HEK293T (cell line): Measurements from ENCODE around the gene GJA4.

ENCODE experiments used
- CTCF ChIA-PET: fragments of 350-600 bp; formaldehyde crosslinking; extraction: SDS; loops from one replicate; lab custom pipeline; 2021; ENCODE audit warnings: antibody characterized with exemption, inconsistent platforms; lab: Yijun Ruan, JAX
- POLR2A ChIA-PET: fragments of 350-600 bp; formaldehyde crosslinking; extraction: SDS; loops from one replicate; lab custom pipeline; 2020; ENCODE audit warnings: antibody characterized with exemption, inconsistent platforms; lab: Yijun Ruan, JAX
- DNase-seq: peaks from one replicate; pipeline ENCODE4 v3.0.0; 2012; ENCODE audit warnings: mixed read lengths; ENCODE audit errors: extremely low spot score
- ARNT ChIP-seq: fragments of 450-650 bp; IDR thresholded peaks from 2 replicates; pipeline ENCODE4 v1.6.1; 2017; ENCODE audit warnings: mild to moderate bottlenecking
- BHLHE40 ChIP-seq: fragments of 450-650 bp; IDR thresholded peaks from 2 replicates; pipeline ENCODE4 v1.6.1; 2016; ENCODE audit warnings: mild to moderate bottlenecking, moderate library complexity, borderline replicate concordance
- CTBP1 ChIP-seq: fragments of 450-650 bp; IDR thresholded peaks from 2 replicates; pipeline ENCODE4 v1.6.1; 2016; ENCODE audit warnings: borderline replicate concordance
- ELF4 ChIP-seq: fragments of 450-650 bp; IDR thresholded peaks from 2 replicates; pipeline ENCODE4 v1.6.1; 2017; ENCODE audit warnings: antibody characterized with exemption
- FOXA1 ChIP-seq: fragments of 450-650 bp; IDR thresholded peaks from 2 replicates; pipeline ENCODE4 v1.6.1; 2016; ENCODE audit warnings: mild to moderate bottlenecking
- FOXK2 ChIP-seq: fragments of 450-650 bp; IDR thresholded peaks from 2 replicates; pipeline ENCODE4 v1.6.1; 2016; ENCODE audit warnings: mild to moderate bottlenecking
- FOXM1 ChIP-seq: fragments of 450-650 bp; IDR thresholded peaks from 2 replicates; pipeline ENCODE4 v1.6.1; 2017; ENCODE audit warnings: mild to moderate bottlenecking, borderline replicate concordance
- HDGF ChIP-seq: fragments of 450-650 bp; IDR thresholded peaks from 2 replicates; pipeline ENCODE4 v1.6.1; 2017; ENCODE audit warnings: antibody characterized with exemption, borderline replicate concordance
- L3MBTL2 ChIP-seq: fragments of 450-650 bp; conservative IDR thresholded peaks from 2 replicates; pipeline ENCODE4 v1.6.1; 2016; ENCODE audit warnings: mild to moderate bottlenecking
- LEF1 ChIP-seq: fragments of 450-650 bp; IDR thresholded peaks from 2 replicates; pipeline ENCODE4 v1.6.1; 2017; ENCODE audit warnings: mild to moderate bottlenecking, borderline replicate concordance
- NFRKB ChIP-seq: fragments of 450-650 bp; IDR thresholded peaks from 2 replicates; pipeline ENCODE4 v1.6.1; 2016; ENCODE audit warnings: mild to moderate bottlenecking, moderate library complexity
- PKNOX1 ChIP-seq: fragments of 450-650 bp; IDR thresholded peaks from 2 replicates; pipeline ENCODE4 v1.6.1; 2016
- SP1 ChIP-seq: fragments of 450-650 bp; IDR thresholded peaks from 2 replicates; pipeline ENCODE4 v1.6.1; 2017
- SUZ12 ChIP-seq: fragments of 450-650 bp; IDR thresholded peaks from 2 replicates; pipeline ENCODE4 v1.6.1; 2016; ENCODE audit warnings: mild to moderate bottlenecking
- TARDBP ChIP-seq: fragments of 450-650 bp; IDR thresholded peaks from 2 replicates; pipeline ENCODE4 v1.6.1; 2016
- ZNF384 ChIP-seq: fragments of 450-650 bp; IDR thresholded peaks from 2 replicates; pipeline ENCODE4 v1.6.1; 2016

GJA4 gene

GRCh38 chr1:34828611-34829010, 35.8 kb downstream of the GJA4 start:
- no peak for TF ChIP-seq TARDBP
- TF ChIP-seq FOXK2, result no peak
- no peak for TF ChIP-seq PKNOX1
- TF ChIP-seq BHLHE40, result no peak
- TF ChIP-seq ELF4, result no peak
- no peak for TF ChIP-seq ARNT
- no peak for TF ChIP-seq ZNF384
- no peak for TF ChIP-seq LEF1
- no peak for TF ChIP-seq L3MBTL2
- TF ChIP-seq SP1, result no peak
- TF ChIP-seq FOXA1, result no peak
- CTCF ChIA-PET, result no interaction called here
- no peak for DNase-seq
- POLR2A ChIA-PET, result no interaction called here

DNA sequence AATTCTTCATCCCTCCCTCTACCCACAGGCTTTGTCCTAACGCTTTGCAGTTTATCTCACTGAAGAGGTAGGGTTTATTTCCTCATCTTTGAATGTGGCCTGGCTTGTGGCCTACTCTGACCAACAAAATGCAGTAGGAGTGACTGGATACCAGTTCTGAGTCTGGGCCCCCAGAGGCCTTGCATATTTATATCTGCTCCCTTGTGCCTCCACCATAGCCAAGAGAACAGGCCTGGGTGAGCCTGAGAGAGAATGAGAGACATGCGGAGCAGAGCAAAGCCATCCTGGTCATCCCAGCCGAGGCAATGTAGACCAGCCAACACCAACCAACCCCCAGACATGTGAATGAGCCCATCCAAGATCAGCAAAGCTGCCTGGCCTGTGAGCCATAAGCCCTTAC, 36.5 kb downstream of the GJA4 start:
- ChIA-PET CTCF (no interaction called here), POLR2A (no interaction called here)
- no peak for TF ChIP-seq NFRKB
- DNase-seq, result no peak

DNA sequence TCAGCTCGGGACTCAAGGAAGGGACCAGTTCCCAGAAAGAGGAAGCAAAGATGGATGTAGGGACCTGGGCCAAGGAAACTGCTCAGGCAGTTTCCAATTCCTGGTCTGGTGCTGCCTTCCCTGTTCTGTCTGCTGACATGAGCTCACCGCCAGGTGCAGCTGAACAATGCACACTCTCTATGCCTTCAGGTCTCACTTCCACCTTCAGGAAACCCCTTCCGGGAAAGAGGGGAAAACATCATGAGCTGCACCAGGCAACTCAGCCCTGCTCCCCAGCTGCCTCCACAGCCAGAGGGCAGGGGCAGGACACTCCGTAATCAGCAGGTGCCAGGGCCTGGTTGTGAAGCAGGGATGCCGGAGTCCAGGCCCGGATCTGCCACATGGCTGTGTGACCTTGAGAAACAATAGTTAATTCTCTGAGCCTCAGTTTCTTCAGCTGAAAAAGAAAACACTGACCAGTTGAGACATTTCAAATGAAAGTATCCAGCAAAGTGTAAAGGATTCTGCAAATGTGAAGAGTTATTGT, 39.0 kb downstream of the GJA4 start:
- POLR2A ChIA-PET, result no interaction called here

DNA sequence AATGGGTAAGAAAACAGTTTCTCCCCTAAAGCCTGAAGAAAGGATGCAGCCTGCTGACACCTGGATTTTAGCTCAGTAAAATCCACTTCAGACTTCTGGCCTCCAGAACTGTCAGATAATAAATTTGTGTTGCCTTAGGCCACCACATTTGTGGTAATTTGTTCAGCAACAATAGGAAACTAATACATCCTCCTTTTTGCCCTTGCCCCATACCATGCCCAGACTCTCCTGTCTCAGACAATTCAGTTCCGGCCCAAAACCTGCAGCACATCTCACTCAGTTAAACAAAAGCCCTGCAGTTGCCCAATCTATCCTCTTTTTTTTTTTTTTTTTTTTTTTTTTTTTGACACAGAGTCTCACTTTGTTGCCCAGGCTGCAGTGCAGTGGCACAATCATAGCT, 40.9 kb downstream of the GJA4 start:
- no peak for TF ChIP-seq TARDBP
- no peak for TF ChIP-seq BHLHE40
- TF ChIP-seq LEF1, result no peak
- no peak for TF ChIP-seq L3MBTL2
- no peak for TF ChIP-seq CTBP1
- DNase-seq, result no peak
- POLR2A ChIA-PET, result no interaction called here
- CTCF ChIA-PET, result interaction anchor here (0.8 kb wide), 1 partner anchor 19 kb away, joined by 3 read pairs; no protein-coding TSS in a partner anchor

More for the DNA sequence above, 39.0 kb downstream of the GJA4 start:
- no peak for DNase-seq
- TF ChIP-seq PKNOX1 (no peak), BHLHE40 (no peak), FOXA1 (no peak), HDGF (no peak)
- CTCF ChIA-PET, result interaction anchor here (2.1 kb wide), 1 partner anchor 21 kb away, joined by 9 read pairs; no protein-coding TSS in a partner anchor

DNA sequence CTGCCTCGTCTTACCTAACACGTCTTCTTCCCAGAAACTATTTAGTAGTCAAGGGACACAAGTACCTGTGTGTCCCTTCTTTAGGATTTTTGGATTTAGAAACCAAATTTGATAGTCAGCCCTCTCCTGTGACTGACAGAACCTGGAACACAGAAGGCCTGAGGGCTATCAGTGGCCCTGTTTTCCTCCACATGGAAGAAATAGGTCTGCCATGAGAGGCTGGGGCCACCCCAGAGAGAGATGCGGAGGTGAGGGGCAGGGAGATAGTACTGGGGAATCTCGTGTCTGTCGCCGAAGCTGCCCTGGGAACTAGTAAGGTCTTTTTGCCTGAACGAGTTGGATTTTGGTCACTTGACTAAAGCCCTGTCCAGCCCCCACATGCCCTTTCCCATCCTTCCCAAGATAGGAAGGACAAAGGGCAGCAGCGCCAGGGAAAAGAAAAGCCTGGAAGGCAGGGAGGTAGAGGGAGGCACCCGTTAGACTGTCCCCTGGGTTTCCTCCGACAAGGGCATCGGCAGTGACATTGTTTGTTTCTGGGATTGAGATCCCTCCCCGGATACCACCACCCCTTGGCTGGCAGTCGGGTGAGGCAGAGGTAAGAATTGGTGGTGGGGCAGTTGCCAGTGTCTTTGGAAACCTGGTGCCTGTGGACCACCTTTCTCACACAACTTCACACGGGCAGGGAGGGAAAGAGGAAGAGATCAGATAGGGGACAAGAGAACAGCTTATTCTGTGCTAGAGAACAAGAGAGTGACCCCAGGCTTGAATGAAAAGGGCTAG, 46.9 kb downstream of the GJA4 start:
- DNase-seq, result no peak
- POLR2A ChIA-PET, result interaction anchor here (1.0 kb wide), 1 partner anchor 20 kb away, joined by 3 read pairs; no protein-coding TSS in a partner anchor
- CTCF ChIA-PET, result interaction anchor here (1.0 kb wide), 1 partner anchor 13 kb away, joined by 3 read pairs; no protein-coding TSS in a partner anchor
- TF ChIP-seq ARNT (no peak), PKNOX1 (no peak), FOXK2 (no peak), L3MBTL2 (no peak), FOXM1 (no peak), BHLHE40 (no peak), LEF1 (no peak), SUZ12 (no peak), ELF4 (no peak), FOXA1 (no peak), TARDBP (no peak), ZNF384 (no peak), NFRKB (no peak), SP1 (no peak), CTBP1 (no peak), HDGF (no peak)

DNA sequence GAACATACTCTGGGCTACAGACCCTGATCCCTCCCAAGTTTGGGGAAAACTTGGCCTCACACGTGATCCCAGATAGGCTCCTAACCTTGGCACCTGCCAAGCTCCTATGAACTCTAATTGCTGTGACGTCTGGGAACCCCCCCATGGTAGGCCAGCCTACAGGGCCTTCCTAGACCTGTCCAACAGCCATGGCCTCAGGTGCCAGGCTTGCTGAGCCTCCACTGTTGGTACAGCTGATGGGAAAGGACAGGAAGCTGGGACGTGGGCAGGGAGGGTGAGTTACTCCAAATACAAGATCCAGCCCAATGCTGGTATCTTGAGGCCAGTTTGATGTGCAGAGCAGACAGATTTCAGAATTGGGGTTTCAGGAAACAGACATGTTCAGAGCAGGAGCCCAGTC, 47.6 kb downstream of the GJA4 start:
- ChIA-PET POLR2A (interaction anchor here (1.0 kb wide), 1 partner anchor 19 kb away, joined by 3 read pairs; no protein-coding TSS in a partner anchor), CTCF (interaction anchor here (1.0 kb wide), 1 partner anchor 12 kb away, joined by 3 read pairs; no protein-coding TSS in a partner anchor)
- DNase-seq, result no peak
- TF ChIP-seq TARDBP (no peak), BHLHE40 (no peak), ARNT (no peak), FOXK2 (no peak), FOXA1 (no peak)

DNA sequence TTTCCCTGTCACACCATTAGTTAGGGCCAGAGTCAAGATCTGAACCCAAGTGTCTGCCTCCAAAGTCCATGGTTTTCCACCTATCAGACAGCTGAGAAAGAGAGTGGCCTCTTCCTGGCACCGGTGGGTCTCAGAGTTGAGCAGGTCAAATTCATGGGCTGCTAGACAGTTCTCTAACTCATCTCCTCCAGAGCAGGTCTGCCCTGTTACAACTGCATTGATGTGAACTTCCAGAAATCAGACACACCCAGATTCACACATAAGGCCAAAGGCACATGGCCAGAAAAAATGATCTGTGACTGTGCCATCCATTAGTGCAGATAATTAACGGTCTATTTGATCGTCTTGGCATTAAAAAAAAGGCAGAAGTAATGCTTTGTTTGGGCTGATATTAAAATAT, 49.3 kb downstream of the GJA4 start:
- no peak for TF ChIP-seq FOXK2
- TF ChIP-seq TARDBP, result no peak
- no peak for TF ChIP-seq PKNOX1
- ChIA-PET CTCF (interaction anchor here (0.5 to 0.6 kb wide), 2 partner anchors 26 to 459 kb away, joined by 3 to 4 read pairs; no protein-coding TSS in a partner anchor), POLR2A (interaction anchor here (1.0 kb wide), 1 partner anchor 18 kb away, joined by 5 read pairs; the partner anchor contains the start of gene SMIM12)
- DNase-seq, result no peak
